Activated naive CD4-positive, alpha-beta T cell treated with anti-CD3 and anti-CD28 coated beads, Interleukin-2, amount 10 ng/mL, durations not matched to agents 7 days and 5 days (primary cell): ENCODE data around the gene SPTBN4.
"Not testable (repeated sequence)": the region's sequence is repeated elsewhere in the genome, so short reads cannot be mapped to it uniquely, and the experiment has no call there.

Source experiments
- CTCF ChIA-PET: fragments of 350-600 bp; sonication (Branson Sonifier 250); formaldehyde crosslinking; loops from one replicate; lab custom pipeline; 2021; ENCODE audit warnings: antibody characterized with exemption; lab: Charles Lee
- DNase-seq: peaks from one replicate; pipeline ENCODE4 v3.0.0-alpha.2; 2020
- H3K27ac Mint-ChIP-seq: one replicate; pipeline ENCODE4 v1.8.0; 2021; ENCODE audit warnings: mild to moderate bottlenecking, moderate library complexity, mixed read lengths
- H3K27me3 Mint-ChIP-seq: one replicate; pipeline ENCODE4 v1.8.0; 2021; ENCODE audit warnings: mild to moderate bottlenecking, mixed read lengths
- H3K36me3 Mint-ChIP-seq: one replicate; pipeline ENCODE4 v1.8.0; 2021; ENCODE audit warnings: mixed read lengths
- H3K4me1 Mint-ChIP-seq: one replicate; pipeline ENCODE4 v1.8.0; 2021; ENCODE audit warnings: mixed read lengths
- H3K4me3 Mint-ChIP-seq: one replicate; pipeline ENCODE4 v1.8.0; 2021; ENCODE audit warnings: mild to moderate bottlenecking, moderate library complexity, mixed read lengths
- H3K9me3 Mint-ChIP-seq: one replicate; pipeline ENCODE4 v1.8.0; 2021; ENCODE audit warnings: mixed read lengths

The SPTBN4 gene

GRCh38 chr19:40550951-40551350 lies 84.2 kb downstream of the SPTBN4 start:
- Mint-ChIP-seq H3K27ac (no peak overlapping the region), H3K4me1 (peaks cover 8% of the 10 kb centered on the region), H3K4me3 (no peak overlapping the region), H3K9me3 (peaks cover 5% of the 10 kb centered on the region), H3K36me3 (no peaks in the 10 kb centered on the region), H3K27me3 (peaks cover 82% of the 10 kb centered on the region)
- CTCF ChIA-PET = interaction anchor here (1.0 to 1.7 kb wide), 3 partner anchors 8 to 86 kb away, joined by 3 to 4 read pairs (median 3); no protein-coding TSS in a partner anchor
- no peak for DNase-seq

GRCh38 chr19:40552848-40553247 lies 86.0 kb downstream of the SPTBN4 start:
- Mint-ChIP-seq H3K36me3 (no peaks in the 10 kb centered on the region), H3K4me1 (peaks cover 8% of the 10 kb centered on the region), H3K27ac (no peak overlapping the region), H3K27me3 (peaks cover 83% of the 10 kb centered on the region), H3K4me3 (no peak overlapping the region), H3K9me3 (no peaks in the 10 kb centered on the region)
- CTCF ChIA-PET = interaction anchor here (2.5 to 2.6 kb wide), 2 partner anchors 46 to 82 kb away, joined by 8 to 11 read pairs; no protein-coding TSS in a partner anchor
- no peak for DNase-seq

DNA sequence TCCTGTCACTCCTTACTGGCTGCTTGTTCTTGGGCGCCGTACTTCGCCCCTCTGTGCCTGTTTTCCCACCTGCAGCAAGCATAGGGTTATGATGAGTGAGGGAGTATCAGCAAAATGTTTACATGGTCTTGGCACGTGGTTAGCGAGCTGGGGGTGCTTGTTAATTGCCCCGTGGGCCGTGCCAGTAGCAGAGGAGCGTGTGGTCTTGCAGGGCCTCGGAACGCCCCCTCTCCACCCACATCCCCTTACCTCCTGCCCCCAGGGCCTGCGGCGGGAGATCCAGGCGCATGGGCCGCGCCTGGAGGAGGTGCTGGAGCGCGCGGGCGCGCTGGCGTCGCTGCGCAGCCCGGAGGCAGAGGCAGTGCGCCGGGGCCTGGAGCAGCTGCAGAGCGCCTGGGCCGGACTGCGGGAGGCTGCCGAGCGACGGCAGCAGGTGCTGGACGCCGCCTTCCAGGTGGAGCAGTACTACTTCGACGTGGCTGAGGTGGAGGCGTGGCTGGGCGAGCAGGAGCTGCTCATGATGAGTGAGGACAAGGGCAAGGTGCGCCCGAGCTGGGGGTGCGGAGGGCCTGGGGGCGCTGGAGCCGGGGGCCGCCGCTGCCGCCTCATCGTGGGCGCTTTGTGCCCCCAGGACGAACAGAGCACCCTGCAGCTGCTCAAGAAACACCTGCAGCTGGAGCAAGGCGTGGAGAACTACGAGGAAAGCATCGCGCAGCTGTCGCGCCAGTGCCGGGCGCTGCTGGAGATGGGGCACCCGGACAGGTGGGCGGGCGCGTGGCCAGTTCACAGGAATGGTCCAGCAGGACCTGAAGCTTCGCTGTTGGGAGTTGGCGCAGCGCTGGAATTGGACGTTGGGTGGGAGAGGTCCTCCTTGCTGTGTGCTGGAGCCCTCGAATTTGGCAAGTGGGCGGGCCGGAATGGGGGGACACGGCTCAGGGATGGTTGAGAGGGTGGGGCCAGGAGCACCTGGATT lies 87.4 kb downstream of the SPTBN4 start:
- CTCF ChIA-PET = interaction anchor here (1.0 to 2.6 kb wide), 3 partner anchors 12 to 81 kb away, joined by 4 to 11 read pairs (median 8); no protein-coding TSS in a partner anchor
- Mint-ChIP-seq H3K27me3 (peaks cover 74% of the 10 kb centered on the region), H3K4me3 (no peak overlapping the region), H3K27ac (no peak overlapping the region), H3K4me1 (peaks cover 3% of the 10 kb centered on the region), H3K36me3 (no peaks in the 10 kb centered on the region), H3K9me3 (no peaks in the 10 kb centered on the region)
- DNase-seq = no peak

DNA sequence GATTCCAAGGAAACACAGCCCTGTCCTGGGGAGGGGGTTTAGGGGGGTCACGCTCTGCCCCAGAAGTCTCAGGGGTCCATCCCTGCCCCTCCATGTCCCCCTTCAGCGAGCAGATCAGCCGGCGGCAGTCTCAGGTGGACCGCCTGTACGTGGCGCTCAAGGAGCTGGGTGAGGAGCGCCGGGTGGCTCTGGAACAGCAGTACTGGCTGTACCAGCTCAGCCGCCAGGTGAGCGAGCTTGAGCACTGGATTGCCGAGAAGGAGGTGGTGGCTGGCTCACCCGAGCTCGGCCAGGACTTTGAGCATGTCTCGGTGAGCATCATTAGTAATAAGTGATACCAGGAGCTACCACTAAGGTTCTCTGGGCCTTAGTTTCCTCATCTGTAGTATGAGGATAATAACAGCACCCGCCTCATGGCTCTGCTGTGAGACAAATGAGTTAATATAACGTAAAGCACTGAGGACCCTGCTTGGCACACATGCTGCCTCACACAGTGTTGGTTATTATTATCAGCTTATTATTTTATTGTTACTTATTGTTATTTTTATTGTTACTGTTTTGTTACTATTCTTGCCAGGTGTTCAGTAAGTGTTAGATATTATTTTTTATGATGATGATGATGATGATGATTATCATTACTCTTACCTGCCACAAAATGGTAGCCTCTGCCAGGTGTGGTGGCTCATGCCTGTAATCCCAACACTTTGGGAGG lies 89.3 kb downstream of the SPTBN4 start:
- DNase-seq = no peak
- Mint-ChIP-seq H3K9me3 (no peaks in the 10 kb centered on the region), H3K4me1 (no peaks in the 10 kb centered on the region), H3K36me3 (no peaks in the 10 kb centered on the region), H3K27me3 (peaks cover 74% of the 10 kb centered on the region), H3K27ac (no peak overlapping the region), H3K4me3 (no peak overlapping the region)
- CTCF ChIA-PET = interaction anchor here (0.6 to 1.5 kb wide), 3 partner anchors 43 to 46 kb away, joined by 3 to 4 read pairs (median 3); no protein-coding TSS in a partner anchor

DNA sequence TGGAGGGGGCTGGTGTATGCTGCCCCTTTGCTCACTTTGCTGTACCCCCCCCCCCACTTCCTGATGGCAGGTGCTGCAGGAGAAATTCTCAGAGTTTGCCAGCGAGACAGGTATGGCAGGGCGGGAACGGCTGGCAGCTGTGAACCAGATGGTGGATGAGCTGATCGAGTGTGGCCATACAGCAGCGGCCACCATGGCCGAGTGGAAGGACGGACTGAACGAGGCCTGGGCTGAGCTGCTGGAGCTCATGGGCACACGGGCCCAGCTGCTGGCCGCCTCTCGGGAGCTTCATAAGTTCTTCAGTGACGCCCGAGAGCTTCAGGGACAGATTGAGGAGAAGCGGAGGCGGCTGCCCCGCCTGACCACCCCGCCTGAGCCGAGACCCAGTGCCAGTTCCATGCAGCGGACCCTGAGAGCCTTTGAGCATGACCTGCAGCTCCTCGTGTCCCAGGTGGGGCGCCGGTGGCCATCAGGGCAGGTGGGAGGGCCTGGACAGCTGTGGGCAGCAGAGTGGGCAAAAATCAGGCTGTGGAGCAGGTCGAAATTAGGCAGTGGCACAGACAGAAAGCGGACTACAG lies 90.2 kb downstream of the SPTBN4 start:
- H3K36me3 Mint-ChIP-seq = no peaks in the 10 kb centered on the region
- peaks cover 79% of the 10 kb centered on the region for H3K27me3 Mint-ChIP-seq
- H3K9me3 Mint-ChIP-seq = no peaks in the 10 kb centered on the region
- CTCF ChIA-PET = interaction anchor here (1.0 to 1.5 kb wide), 3 partner anchors 8 to 46 kb away, joined by 3 to 4 read pairs (median 3); no protein-coding TSS in a partner anchor
- H3K27ac Mint-ChIP-seq = no peak overlapping the region
- no peak for DNase-seq
- peaks cover 4% of the 10 kb centered on the region for H3K4me1 Mint-ChIP-seq
- H3K4me3 Mint-ChIP-seq = no peak overlapping the region

GRCh38 chr19:40559394-40559793 lies 92.6 kb downstream of the SPTBN4 start:
- CTCF ChIA-PET = interaction anchor here (0.9 to 1.0 kb wide), 3 partner anchors 10 to 95 kb away, joined by 3 to 4 read pairs (median 3); no protein-coding TSS in a partner anchor
- peaks cover 4% of the 10 kb centered on the region for H3K4me1 Mint-ChIP-seq
- no peaks in the 10 kb centered on the region for H3K9me3 Mint-ChIP-seq
- no peak for DNase-seq
- H3K36me3 Mint-ChIP-seq = no peaks in the 10 kb centered on the region
- no peak overlapping the region for H3K27ac Mint-ChIP-seq
- H3K27me3 Mint-ChIP-seq = peaks cover 68% of the 10 kb centered on the region
- no peak overlapping the region for H3K4me3 Mint-ChIP-seq

GRCh38 chr19:40560092-40560507 lies 93.3 kb downstream of the SPTBN4 start:
- Mint-ChIP-seq H3K9me3 (no peaks in the 10 kb centered on the region), H3K36me3 (no peaks in the 10 kb centered on the region), H3K4me3 (no peak overlapping the region), H3K4me1 (peaks cover 4% of the 10 kb centered on the region), H3K27me3 (peaks cover 68% of the 10 kb centered on the region), H3K27ac (no peak overlapping the region)
- DNase-seq = no peak
- CTCF ChIA-PET = no interaction called here

- DNase-seq = no peak
- CTCF ChIA-PET = interaction anchor here (0.6 to 1.2 kb wide), 2 partner anchors 11 to 73 kb away, joined by 3 read pairs; no protein-coding TSS in a partner anchor
- Mint-ChIP-seq H3K4me3 (no peak overlapping the region), H3K4me1 (peaks cover 4% of the 10 kb centered on the region), H3K9me3 (no peaks in the 10 kb centered on the region), H3K27me3 (peaks cover 72% of the 10 kb centered on the region), H3K27ac (no peak overlapping the region), H3K36me3 (peaks cover 1% of the 10 kb centered on the region)
Measured at GRCh38 chr19:40561947-40562346, 95.1 kb downstream of the SPTBN4 start.

GRCh38 chr19:40564535-40564934 lies 97.7 kb downstream of the SPTBN4 start:
- H3K4me1 Mint-ChIP-seq, DNase-seq, H3K36me3 Mint-ChIP-seq, H3K4me3 Mint-ChIP-seq, H3K9me3 Mint-ChIP-seq, H3K27ac Mint-ChIP-seq: not testable (repeated sequence)
- peaks cover 84% of the 10 kb centered on the region for H3K27me3 Mint-ChIP-seq
- CTCF ChIA-PET = interaction anchor here (1.4 kb wide), 1 partner anchor 16 kb away, joined by 5 read pairs; no protein-coding TSS in a partner anchor

- Mint-ChIP-seq H3K27ac (no peak overlapping the region), H3K4me3 (no peak overlapping the region), H3K36me3 (peaks cover 1% of the 10 kb centered on the region), H3K4me1 (peaks cover 14% of the 10 kb centered on the region), H3K27me3 (peaks cover 82% of the 10 kb centered on the region), H3K9me3 (no peaks in the 10 kb centered on the region)
- CTCF ChIA-PET = no interaction called here
- no peak for DNase-seq
Measured at GRCh38 chr19:40565355-40565754, 98.6 kb downstream of the SPTBN4 start.

GRCh38 chr19:40565910-40566495 lies 99.2 kb downstream of the SPTBN4 start:
- Mint-ChIP-seq H3K9me3 (no peaks in the 10 kb centered on the region), H3K36me3 (peaks cover 1% of the 10 kb centered on the region), H3K27ac (no peak overlapping the region), H3K4me1 (peaks cover 19% of the 10 kb centered on the region), H3K4me3 (no peak overlapping the region), H3K27me3 (peaks cover 76% of the 10 kb centered on the region)
- no peak for DNase-seq
- CTCF ChIA-PET = no interaction called here

GRCh38 chr19:40567040-40567749 lies 100.4 kb downstream of the SPTBN4 start:
- Mint-ChIP-seq H3K27me3 (peaks cover 65% of the 10 kb centered on the region), H3K27ac (no peak overlapping the region), H3K4me1 (peaks cover 16% of the 10 kb centered on the region), H3K9me3 (no peaks in the 10 kb centered on the region), H3K4me3 (no peak overlapping the region), H3K36me3 (peaks cover 1% of the 10 kb centered on the region)
- DNase-seq = no peak
- CTCF ChIA-PET = interaction anchor here (1.7 kb wide), 1 partner anchor 67 kb away, joined by 4 read pairs; no protein-coding TSS in a partner anchor
